ENCODE data around the gene NTM.

NTM gene

GRCh38 chr11:131373756-131374155, 3.3 kb downstream of the NTM start:
- DNase-seq: no peak

- no peak for DNase-seq
Measured at GRCh38 chr11:131375421-131375820, 5.0 kb downstream of the NTM start.

GRCh38 chr11:131375915-131376314, 5.5 kb downstream of the NTM start:
- no peak for DNase-seq

GRCh38 chr11:131378931-131379330, 8.5 kb downstream of the NTM start:
- DNase-seq: no peak

GRCh38 chr11:131385763-131386390, 15.5 kb downstream of the NTM start:
- no peak for DNase-seq

- no peak for DNase-seq
Measured at GRCh38 chr11:131386408-131386807, 16.0 kb downstream of the NTM start.

- DNase-seq: no peak
Measured at GRCh38 chr11:131388030-131388429, 17.6 kb downstream of the NTM start.

GRCh38 chr11:131389582-131389981, 19.2 kb downstream of the NTM start:
- no peak for DNase-seq

GRCh38 chr11:131391176-131391575, 20.8 kb downstream of the NTM start:
- DNase-seq: no peak

GRCh38 chr11:131392528-131393255, 22.3 kb downstream of the NTM start:
- DNase-seq: no peak

GRCh38 chr11:131393691-131394090, 23.3 kb downstream of the NTM start:
- no peak for DNase-seq

GRCh38 chr11:131397675-131398074, 27.3 kb downstream of the NTM start:
- DNase-seq: no peak

GRCh38 chr11:131402040-131402439, 31.6 kb downstream of the NTM start:
- no peak for DNase-seq

GRCh38 chr11:131404010-131404409, 33.6 kb downstream of the NTM start:
- DNase-seq: no peak

GRCh38 chr11:131408025-131408640, 37.7 kb downstream of the NTM start:
- no peak for DNase-seq

- DNase-seq: no peak
Measured at GRCh38 chr11:131409345-131409744, 38.9 kb downstream of the NTM start.

GRCh38 chr11:131411636-131412035, 41.2 kb downstream of the NTM start:
- no peak for DNase-seq

GRCh38 chr11:131412061-131412460, 41.6 kb downstream of the NTM start:
- DNase-seq: no peak

GRCh38 chr11:131413217-131413616, 42.8 kb downstream of the NTM start:
- DNase-seq: no peak

- no peak for DNase-seq
Measured at GRCh38 chr11:131418189-131418588, 47.8 kb downstream of the NTM start.

- DNase-seq: no peak
Measured at GRCh38 chr11:131421066-131421855, 50.8 kb downstream of the NTM start.

- no peak for DNase-seq
Measured at GRCh38 chr11:131422029-131422428, 51.6 kb downstream of the NTM start.

GRCh38 chr11:131422496-131422895, 52.1 kb downstream of the NTM start:
- no peak for DNase-seq

GRCh38 chr11:131423688-131424087, 53.3 kb downstream of the NTM start:
- no peak for DNase-seq

Measured in CD4-positive, alpha-beta T cell treated with Interleukin-10 for 1 hour (primary cell).